Karpas-422 (cell line): ENCODE results near the gene TAF10. TPM values are rescaled to one million over a fixed set of nuclear protein-coding genes. Genes with fewer than 3 reads are reported as not detected.

Experiments used
- DNase-seq: peaks from one replicate; pipeline ENCODE4 v3.0.0-alpha.2; 2015
- H2AFZ ChIP-seq: fragments of 200-600 bp; sonication (generic); 2 replicates; pipeline ENCODE4 v1.6.1; 2014; ENCODE audit warnings: antibody characterized with exemption, low read length, mixed read lengths
- H3K27ac ChIP-seq: fragments of 200-600 bp; sonication (generic); 2 replicates; pipeline ENCODE4 v1.5.1; 2014; ENCODE audit warnings: mild to moderate bottlenecking, low read length, moderate library complexity
- H3K27me3 ChIP-seq: fragments of 200-600 bp; sonication (generic); 2 replicates; pipeline ENCODE4 v1.6.1; 2014; ENCODE audit warnings: low read length, mixed read lengths
- H3K36me3 ChIP-seq: fragments of 200-600 bp; sonication (generic); 2 replicates; pipeline ENCODE4 v1.6.1; 2014; ENCODE audit warnings: low read length, mixed read lengths; ENCODE audit not compliant: insufficient read depth
- H3K4me1 ChIP-seq: fragments of 200-600 bp; sonication (generic); 2 replicates; pipeline ENCODE4 v1.6.1; 2014; ENCODE audit warnings: mild to moderate bottlenecking, low read length, mixed read lengths
- H3K4me2 ChIP-seq: fragments of 200-600 bp; sonication (generic); 2 replicates; pipeline ENCODE4 v1.6.1; 2014; ENCODE audit warnings: low read length, low read depth, mild to moderate bottlenecking; ENCODE audit not compliant: poor library complexity, severe bottlenecking
- H3K4me3 ChIP-seq: fragments of 200-600 bp; sonication (generic); 2 replicates; pipeline ENCODE4 v1.5.1; 2014; ENCODE audit warnings: mild to moderate bottlenecking, antibody characterized with exemption, low read length, mixed read lengths
- H3K79me2 ChIP-seq: fragments of 200-600 bp; sonication (generic); 2 replicates; pipeline ENCODE4 v1.6.1; 2014; ENCODE audit warnings: mild to moderate bottlenecking, low read length, mixed read lengths
- H3K9ac ChIP-seq: fragments of 200-600 bp; sonication (generic); 2 replicates; pipeline ENCODE4 v1.6.0; 2014; ENCODE audit warnings: low read length
- H3K9me2 ChIP-seq: fragments of 200-600 bp; sonication (generic), shearing (Covaris generic); replicated peaks from 2 replicates; pipeline ENCODE4 v1.6.0; 2014; ENCODE audit warnings: mild to moderate bottlenecking, low read length, moderate library complexity; ENCODE audit not compliant: insufficient read depth
- H3K9me3 ChIP-seq: fragments of 300-700, 200-600 bp; sonication (generic); 2 replicates; pipeline ENCODE4 v1.6.1; 2014; ENCODE audit warnings: low read length, mixed read lengths
- H4K20me1 ChIP-seq: fragments of 200-600 bp; sonication (generic); 2 replicates; pipeline ENCODE4 v1.6.1; 2014; ENCODE audit warnings: mild to moderate bottlenecking, antibody characterized with exemption, low read length, low read depth; ENCODE audit not compliant: insufficient read depth
- total RNA-seq: library from RNA; depleted of rRNA; stranded (reverse); fragments of >200 nt; shearing (Covaris generic); gene quantifications from 2 replicates; pipeline ENCODE4 v1.2.3, GENCODE V29; 2014; ENCODE audit warnings: low replicate concordance

The TAF10 gene
- total RNA-seq, 1 experiment from 2014 or later = 158 TPM

DNA sequence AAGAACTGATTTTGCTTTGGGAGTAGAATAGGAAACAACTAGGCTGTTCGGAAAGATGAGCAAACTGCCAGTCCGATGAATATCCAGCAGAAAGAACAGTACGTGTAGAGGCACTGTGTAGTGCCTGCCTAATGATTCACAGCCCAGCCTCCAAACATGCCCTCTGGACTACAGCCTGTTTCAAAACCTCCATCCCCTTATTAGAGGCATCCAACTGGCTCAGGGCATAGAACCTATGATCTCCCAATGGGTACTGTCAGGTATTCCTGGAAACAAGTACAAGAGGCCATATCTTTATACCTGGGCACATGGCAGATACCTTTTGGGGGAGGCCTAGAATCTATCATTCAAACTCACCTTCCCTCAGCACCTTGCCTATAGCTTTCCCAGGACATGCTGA lies 13.5 kb downstream of the TAF10 start:
- Histone ChIP-seq H3K36me3 (peaks cover 39% of the 10 kb centered on the region; the same call in 1 of the 2 replicates), H3K9me3 (no peaks in the 10 kb centered on the region), H4K20me1 (peaks cover 19% of the 10 kb centered on the region; the same call in 1 of the 2 replicates), H3K4me3 (no peak overlapping the region), H3K4me2 (no peak overlapping the region), H3K27ac (no peak overlapping the region), H3K9ac (no peak overlapping the region), H2AFZ (no peak overlapping the region), H3K27me3 (no peaks in the 10 kb centered on the region), H3K79me2 (peaks cover 60% of the 10 kb centered on the region), H3K9me2 (no peaks in the 10 kb centered on the region), H3K4me1 (peaks cover 10% of the 10 kb centered on the region)
- DNase-seq = no peak

DNA sequence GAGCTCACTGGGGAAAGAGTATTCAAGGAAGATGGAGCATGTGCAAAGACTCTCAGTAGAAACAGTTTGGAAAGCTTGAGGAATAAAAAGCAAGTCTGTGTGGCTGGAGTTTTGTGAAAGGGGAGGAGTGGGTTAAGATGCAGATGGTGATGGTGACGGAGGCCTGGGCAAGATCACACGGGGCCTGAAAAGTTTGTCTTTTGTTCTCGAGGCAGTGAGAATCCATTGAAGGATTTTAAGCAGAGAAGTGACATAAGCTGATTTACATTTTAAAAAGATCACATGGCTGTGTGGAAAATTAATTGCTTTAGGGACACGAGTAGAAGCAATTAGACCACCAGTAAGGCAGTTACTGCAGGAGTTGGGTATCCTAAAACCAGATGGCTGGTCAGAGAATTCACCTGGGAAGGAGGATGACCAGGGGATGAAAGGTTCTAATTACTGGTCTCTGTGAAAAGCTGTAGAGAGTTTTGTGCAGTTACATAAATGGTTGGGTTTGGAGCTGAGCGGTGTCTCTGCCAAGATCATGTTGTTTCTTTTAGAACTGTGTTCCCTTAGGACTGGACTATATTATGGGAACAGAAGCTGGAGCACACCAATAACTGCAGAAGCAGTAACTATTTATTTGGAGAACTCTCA lies 15.7 kb downstream of the TAF10 start:
- no peaks in the 10 kb centered on the region for H3K27me3 ChIP-seq
- peaks cover 39% of the 10 kb centered on the region for H3K79me2 ChIP-seq
- no peak overlapping the region for H3K4me2 ChIP-seq
- H4K20me1 ChIP-seq = peaks cover 11% of the 10 kb centered on the region; the same call in 1 of the 2 replicates
- peaks cover 46% of the 10 kb centered on the region; the same call in 1 of the 2 replicates for H3K36me3 ChIP-seq
- no peaks in the 10 kb centered on the region for H3K9me3 ChIP-seq
- no peaks in the 10 kb centered on the region for H3K9me2 ChIP-seq
- DNase-seq = no peak
- H3K27ac ChIP-seq = no peak overlapping the region
- no peak overlapping the region for H3K4me3 ChIP-seq
- H2AFZ ChIP-seq = no peak overlapping the region
- no peak overlapping the region for H3K9ac ChIP-seq
- no peaks in the 10 kb centered on the region for H3K4me1 ChIP-seq

DNA sequence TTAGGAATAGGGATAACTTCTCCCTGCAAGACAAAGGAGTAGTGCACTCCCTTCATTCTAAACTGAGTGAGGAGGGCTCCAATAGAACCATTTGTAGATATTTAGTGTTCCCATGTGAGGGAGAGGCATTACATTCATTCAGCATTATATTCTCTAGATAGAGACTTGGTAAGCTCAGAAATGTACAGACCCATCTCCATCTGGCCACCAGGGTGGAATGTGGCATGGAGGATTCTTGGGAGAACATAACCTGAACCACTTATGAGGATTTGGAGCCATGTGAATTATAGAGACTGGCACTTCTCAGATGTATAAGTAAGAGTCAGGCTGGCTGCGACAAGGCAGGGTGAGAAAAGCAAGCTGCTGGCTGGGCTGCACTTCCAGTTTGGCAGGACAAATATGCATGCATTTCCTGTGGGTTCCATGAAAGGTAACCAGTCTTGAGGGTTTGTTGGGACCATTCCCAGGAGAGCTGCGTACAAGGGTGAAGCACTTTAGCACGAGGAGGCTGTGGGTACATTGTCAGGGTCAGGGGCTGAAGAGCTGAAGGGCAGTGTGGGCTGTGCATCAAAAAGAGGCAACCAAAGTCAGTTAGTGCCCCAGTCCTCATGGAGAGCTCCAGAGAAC lies 17.8 kb downstream of the TAF10 start:
- peak; percentile 38 for DNase-seq
- H3K36me3 ChIP-seq = peaks cover 26% of the 10 kb centered on the region; the same call in 1 of the 2 replicates
- H3K4me1 ChIP-seq = no peaks in the 10 kb centered on the region
- H3K27ac ChIP-seq = no peak overlapping the region
- no peaks in the 10 kb centered on the region for H3K9me3 ChIP-seq
- H3K9me2 ChIP-seq = no peaks in the 10 kb centered on the region
- no peak overlapping the region for H3K4me2 ChIP-seq
- no peak overlapping the region for H2AFZ ChIP-seq
- H3K9ac ChIP-seq = no peak overlapping the region
- H3K79me2 ChIP-seq = peaks cover 18% of the 10 kb centered on the region
- no peak overlapping the region for H3K4me3 ChIP-seq
- H3K27me3 ChIP-seq = no peaks in the 10 kb centered on the region
- peaks cover 2% of the 10 kb centered on the region; the same call in 1 of the 2 replicates for H4K20me1 ChIP-seq

DNA sequence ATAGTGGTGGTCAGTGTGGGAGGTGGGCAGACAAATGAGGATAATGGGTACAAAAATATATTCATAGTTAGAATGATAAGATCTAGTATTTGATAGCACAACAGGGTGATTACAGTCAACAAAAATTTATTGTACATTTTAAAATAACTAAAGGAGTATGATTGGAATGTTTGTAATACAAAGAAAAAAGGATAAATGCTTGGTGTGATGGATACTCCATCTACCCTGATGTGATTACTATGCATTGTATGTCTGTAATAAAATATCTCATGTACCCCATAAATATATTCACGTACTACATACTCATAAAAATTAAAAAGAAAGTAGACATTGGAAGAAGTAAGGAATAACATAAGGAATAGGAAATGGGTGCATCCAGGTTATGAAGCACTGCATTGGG lies 24.0 kb downstream of the TAF10 start:
- Histone ChIP-seq H3K9ac (no peak overlapping the region), H3K36me3 (peaks cover 11% of the 10 kb centered on the region; the same call in 1 of the 2 replicates), H3K27me3 (no peaks in the 10 kb centered on the region), H3K9me3 (peaks cover 12% of the 10 kb centered on the region), H3K79me2 (peaks cover 16% of the 10 kb centered on the region), H2AFZ (no peak overlapping the region), H4K20me1 (no peaks in the 10 kb centered on the region), H3K9me2 (no peaks in the 10 kb centered on the region), H3K4me3 (no peak overlapping the region), H3K4me2 (no peak overlapping the region), H3K4me1 (no peaks in the 10 kb centered on the region), H3K27ac (no peak overlapping the region)
- no peak for DNase-seq

GRCh38 chr11:6587360-6587953 lies 24.6 kb downstream of the TAF10 start:
- Histone ChIP-seq H3K4me2 (no peak overlapping the region), H3K36me3 (peaks cover 8% of the 10 kb centered on the region), H3K79me2 (peaks cover 22% of the 10 kb centered on the region), H3K4me1 (no peaks in the 10 kb centered on the region), H3K9me3 (peaks cover 12% of the 10 kb centered on the region), H4K20me1 (no peaks in the 10 kb centered on the region), H3K27ac (no peak overlapping the region), H3K9me2 (no peaks in the 10 kb centered on the region), H2AFZ (no peak overlapping the region), H3K4me3 (no peak overlapping the region), H3K27me3 (no peaks in the 10 kb centered on the region), H3K9ac (no peak overlapping the region)
- DNase-seq = no peak

DNA sequence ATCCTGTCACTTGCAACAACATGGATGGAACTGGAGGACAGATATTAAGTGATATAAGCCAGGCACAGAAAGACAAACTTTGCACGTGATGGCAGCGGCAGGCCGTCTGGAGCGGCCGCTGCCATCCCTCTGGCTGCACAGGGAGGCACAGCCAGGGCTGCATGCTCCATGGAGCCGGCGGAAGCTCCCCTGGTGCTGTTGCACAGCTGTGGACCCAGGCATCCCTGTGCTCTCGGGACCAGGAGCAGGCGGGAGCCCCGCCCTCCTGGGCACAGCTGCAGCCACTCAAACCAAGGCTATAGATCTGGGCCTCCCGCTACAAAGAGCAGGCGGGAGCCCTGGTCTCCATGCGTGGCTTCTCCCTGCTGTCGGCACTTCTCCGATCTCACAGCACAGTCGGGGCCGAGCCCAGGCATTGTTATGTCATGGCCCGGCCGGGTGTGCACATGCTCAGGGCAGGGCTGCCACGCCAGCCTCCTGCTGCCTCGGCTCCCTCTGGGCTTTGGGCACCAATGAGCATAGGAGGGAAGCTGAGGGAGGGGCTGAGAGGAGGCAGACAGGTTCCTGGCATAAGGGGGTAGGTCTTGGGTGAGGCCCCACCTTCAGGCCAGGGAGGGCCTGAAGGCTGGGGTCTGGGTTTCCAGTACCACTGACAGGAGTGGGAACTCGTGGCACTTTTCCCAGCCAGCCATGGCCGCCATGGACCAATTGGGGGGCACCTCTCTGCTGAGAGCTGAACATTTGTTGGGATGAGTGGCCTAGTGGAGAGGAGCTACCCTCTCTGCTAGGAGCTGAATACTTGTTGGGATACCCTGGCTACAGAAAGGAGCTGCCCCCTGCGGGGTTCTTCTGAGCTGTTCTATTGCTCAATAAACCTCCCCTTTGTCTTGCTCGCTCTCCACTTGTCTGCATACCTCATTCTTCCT lies 25.3 kb downstream of the TAF10 start:
- no peaks in the 10 kb centered on the region for H3K4me1 ChIP-seq
- H3K4me2 ChIP-seq = no peak overlapping the region
- H3K79me2 ChIP-seq = peaks cover 25% of the 10 kb centered on the region
- no peak overlapping the region for H2AFZ ChIP-seq
- H3K9me2 ChIP-seq = no peaks in the 10 kb centered on the region
- H3K9me3 ChIP-seq = peaks cover 12% of the 10 kb centered on the region
- no peak overlapping the region for H3K4me3 ChIP-seq
- DNase-seq = no peak
- peaks cover 4% of the 10 kb centered on the region for H3K36me3 ChIP-seq
- H3K27ac ChIP-seq = no peak overlapping the region
- no peaks in the 10 kb centered on the region for H3K27me3 ChIP-seq
- no peaks in the 10 kb centered on the region for H4K20me1 ChIP-seq
- no peak overlapping the region for H3K9ac ChIP-seq

DNA sequence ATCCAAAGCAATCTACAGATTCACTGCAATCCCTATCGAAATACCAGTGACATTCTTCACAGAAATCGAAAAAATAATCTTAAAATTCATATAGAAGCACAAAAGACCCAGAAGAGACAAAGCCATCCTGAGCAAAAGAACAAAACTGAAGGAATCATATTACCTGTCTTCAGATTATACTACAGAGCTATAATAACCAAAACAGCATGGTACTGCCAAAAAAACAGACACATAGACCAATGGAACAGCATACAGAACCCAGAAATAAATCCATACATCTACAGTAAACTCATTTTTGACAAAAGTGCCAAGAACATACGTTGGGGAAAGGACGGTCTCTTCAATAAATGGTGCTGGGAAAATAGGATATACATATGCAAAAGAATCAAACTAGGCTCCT lies 27.5 kb downstream of the TAF10 start:
- Histone ChIP-seq H3K36me3 (peaks cover 3% of the 10 kb centered on the region; the same call in 1 of the 2 replicates), H3K4me3 (no peak overlapping the region), H3K4me2 (no peak overlapping the region), H3K79me2 (peaks cover 31% of the 10 kb centered on the region), H3K27ac (no peak overlapping the region), H3K9ac (no peak overlapping the region), H3K9me2 (no peaks in the 10 kb centered on the region), H3K27me3 (no peaks in the 10 kb centered on the region), H3K9me3 (peaks cover 12% of the 10 kb centered on the region), H4K20me1 (no peaks in the 10 kb centered on the region), H2AFZ (no peak overlapping the region), H3K4me1 (no peaks in the 10 kb centered on the region)
- DNase-seq = no peak
